H9 (cell line): Measurements from ENCODE around the gene SLC35G6. TPM values are rescaled to one million over a fixed set of nuclear protein-coding genes. Genes with fewer than 3 reads are reported as not detected.

Experiments
- DNase-seq: peaks from one replicate; pipeline ENCODE4 v3.0.0-alpha.2; 2017
- H2AFZ ChIP-seq: one replicate; pipeline ENCODE4 v1.6.1; 2013; ENCODE audit warnings: mild to moderate bottlenecking, low read length, control low read depth, moderate library complexity
- H2AK5ac ChIP-seq: 2 replicates; pipeline ENCODE4 v1.6.1; 2013; ENCODE audit warnings: low read length, control low read depth, mixed read lengths; ENCODE audit not compliant: insufficient read length
- H2BK120ac ChIP-seq: one replicate; pipeline ENCODE4 v1.6.1; 2013; ENCODE audit warnings: low read depth, mild to moderate bottlenecking, low read length, control low read depth, inconsistent platforms; ENCODE audit not compliant: poor library complexity, severe bottlenecking
- H2BK12ac ChIP-seq: 2 replicates; pipeline ENCODE4 v1.6.1; 2013; ENCODE audit warnings: low read length, control low read depth, mixed read lengths, low read depth; ENCODE audit not compliant: insufficient read length
- H2BK15ac ChIP-seq: 2 replicates; pipeline ENCODE4 v1.6.1; 2013; ENCODE audit warnings: low read depth, low read length, control low read depth
- H2BK20ac ChIP-seq: one replicate; pipeline ENCODE4 v1.6.1; 2013; ENCODE audit warnings: low read depth, mild to moderate bottlenecking, low read length, control low read depth, inconsistent platforms; ENCODE audit not compliant: poor library complexity, severe bottlenecking
- H2BK5ac ChIP-seq: 2 replicates; pipeline ENCODE4 v1.6.1; 2013; ENCODE audit warnings: low read length, control low read depth, mixed read lengths; ENCODE audit not compliant: insufficient read length
- H3K14ac ChIP-seq: 2 replicates; pipeline ENCODE4 v1.6.1; 2013; ENCODE audit warnings: low read length, control low read depth; ENCODE audit not compliant: insufficient read depth
- H3K18ac ChIP-seq: 2 replicates; pipeline ENCODE4 v1.6.1; 2013; ENCODE audit warnings: low read depth, mild to moderate bottlenecking, mixed read lengths, low read length, control low read depth; ENCODE audit not compliant: insufficient read length
- H3K23ac ChIP-seq: 2 replicates; pipeline ENCODE4 v1.6.1; 2013; ENCODE audit warnings: low read length, control low read depth, mixed read lengths, low read depth; ENCODE audit not compliant: insufficient read length
- H3K23me2 ChIP-seq: 2 replicates; pipeline ENCODE4 v1.6.1; 2013; ENCODE audit warnings: low read depth, mild to moderate bottlenecking, mixed read lengths, low read length, control low read depth; ENCODE audit not compliant: insufficient read length, poor library complexity, severe bottlenecking
- H3K27ac ChIP-seq: 2 replicates; pipeline ENCODE4 v1.5.1; 2013; ENCODE audit warnings: low read length, control low read depth, mixed read lengths, low read depth; ENCODE audit not compliant: insufficient read length
- H3K27me3 ChIP-seq: 2 replicates; pipeline ENCODE4 v1.6.1; 2013; ENCODE audit warnings: low read length, control low read depth, inconsistent platforms; ENCODE audit not compliant: insufficient read depth
- H3K4ac ChIP-seq: 2 replicates; pipeline ENCODE4 v1.6.1; 2013; ENCODE audit warnings: low read depth, mild to moderate bottlenecking, control low read depth, inconsistent platforms, low read length, moderate library complexity
- H3K4me1 ChIP-seq: 2 replicates; pipeline ENCODE4 v1.6.1; 2013; ENCODE audit warnings: low read length, control low read depth, inconsistent platforms; ENCODE audit not compliant: insufficient read depth
- H3K4me2 ChIP-seq: 2 replicates; pipeline ENCODE4 v1.6.1; 2013; ENCODE audit warnings: low read length, control low read depth, mixed read lengths; ENCODE audit not compliant: insufficient read length, insufficient read depth
- H3K56ac ChIP-seq: 2 replicates; pipeline ENCODE4 v1.6.1; 2013; ENCODE audit warnings: low read depth, mild to moderate bottlenecking, mixed read lengths, low read length, control low read depth; ENCODE audit not compliant: insufficient read length
- H3K79me1 ChIP-seq: 2 replicates; pipeline ENCODE4 v1.6.1; 2013; ENCODE audit warnings: low read depth, mild to moderate bottlenecking, moderate library complexity, low read length, control low read depth, inconsistent platforms; ENCODE audit not compliant: insufficient read depth, poor library complexity, severe bottlenecking
- H3K79me2 ChIP-seq: 2 replicates; pipeline ENCODE4 v1.6.1; 2013; ENCODE audit warnings: low read length, control low read depth, inconsistent platforms; ENCODE audit not compliant: insufficient read depth
- H3K9ac ChIP-seq: 2 replicates; pipeline ENCODE4 v1.6.1; 2013; ENCODE audit warnings: low read length, control low read depth, mixed read lengths; ENCODE audit not compliant: insufficient read length; ENCODE audit errors: extremely low read depth
- H3K9me3 ChIP-seq: one replicate; pipeline ENCODE4 v1.6.1; 2013; ENCODE audit warnings: low read depth, low read length, inconsistent platforms; ENCODE audit not compliant: control insufficient read depth
- H3T11ph ChIP-seq: one replicate; pipeline ENCODE4 v1.6.1; 2013; ENCODE audit warnings: mild to moderate bottlenecking, low read length, control low read depth, inconsistent platforms
- H4K20me1 ChIP-seq: one replicate; pipeline ENCODE4 v1.6.1; 2013; ENCODE audit not compliant: control insufficient read depth, insufficient read length, insufficient read depth
- H4K5ac ChIP-seq: 2 replicates; pipeline ENCODE4 v1.6.1; 2013; ENCODE audit warnings: low read depth, mild to moderate bottlenecking, mixed read lengths, low read length, control low read depth; ENCODE audit not compliant: insufficient read length
- H4K8ac ChIP-seq: replicated peaks from 2 replicates; pipeline ENCODE4 v1.6.1; 2013; ENCODE audit warnings: low read length, control low read depth, mixed read lengths, low read depth; ENCODE audit not compliant: insufficient read length
- H4K91ac ChIP-seq: 2 replicates; pipeline ENCODE4 v1.6.1; 2013; ENCODE audit warnings: low read depth, mild to moderate bottlenecking, moderate library complexity, mixed read lengths, low read length, control low read depth; ENCODE audit not compliant: insufficient read length
- H3K27ac Mint-ChIP-seq, 3 experiments: 2 replicates in 2 of 3; 3 replicates in 1 of 3; pipeline ENCODE4 v1.8.0; 2020 to 2021; ENCODE audit warnings: mixed read lengths in 3 of 3, mild to moderate bottlenecking in 1 of 3, moderate library complexity in 1 of 3
- H3K27me3 Mint-ChIP-seq: 2 replicates; pipeline ENCODE4 v1.8.0; 2021; ENCODE audit warnings: low read depth, mild to moderate bottlenecking, moderate library complexity, mixed read lengths
- H3K36me3 Mint-ChIP-seq, 3 experiments: 2 replicates in 2 of 3; 3 replicates in 1 of 3; pipeline ENCODE4 v1.8.0; 2020 to 2021; ENCODE audit warnings: low read depth in 3 of 3, mixed read lengths in 3 of 3; ENCODE audit not compliant: insufficient read depth in 1 of 3
- H3K4me1 Mint-ChIP-seq, 2 experiments: 2 replicates each; pipeline ENCODE4 v1.8.0; 2020; ENCODE audit warnings: mixed read lengths in 2 of 2
- H3K4me3 Mint-ChIP-seq, 2 experiments: 2 replicates in 1 of 2; 3 replicates in 1 of 2; pipeline ENCODE4 v1.8.0; 2020 to 2021; ENCODE audit warnings: mild to moderate bottlenecking in 2 of 2, mixed read lengths in 2 of 2, moderate library complexity in 1 of 2
- H3K9me3 Mint-ChIP-seq, 2 experiments: 2 replicates in 1 of 2; 3 replicates in 1 of 2; pipeline ENCODE4 v1.8.0; 2020; ENCODE audit warnings: mild to moderate bottlenecking in 2 of 2, mixed read lengths in 2 of 2, moderate library complexity in 1 of 2
- WGBS: extraction: QIAGEN DNeasy Blood & Tissue Kit; methylation state at CpG from one replicate; pipeline ENCODE4 v1.1.7; 2013; ENCODE audit warnings: missing lambda C conversion rate, low lambda C conversion rate, mixed read lengths; ENCODE audit not compliant: insufficient read length; ENCODE audit errors: extremely low coverage; 5-methylcytosine and 5-hydroxymethylcytosine counted together
- total RNA-seq: library from RNA; stranded (reverse); gene quantifications from 2 replicates; pipeline ENCODE4 v1.2.1, GENCODE V29; 2021
- TF ChIP-seq, protein P1 (sequence below): fragments of 200-600 bp; sonication (generic); conservative IDR thresholded peaks from 3 replicates; pipeline ENCODE4 v1.8.0; 2021; ENCODE audit warnings: antibody characterized with exemption, mild to moderate bottlenecking

Gene SLC35G6
- total RNA-seq, 1 experiment from 2014 or later = not detected

DNA sequence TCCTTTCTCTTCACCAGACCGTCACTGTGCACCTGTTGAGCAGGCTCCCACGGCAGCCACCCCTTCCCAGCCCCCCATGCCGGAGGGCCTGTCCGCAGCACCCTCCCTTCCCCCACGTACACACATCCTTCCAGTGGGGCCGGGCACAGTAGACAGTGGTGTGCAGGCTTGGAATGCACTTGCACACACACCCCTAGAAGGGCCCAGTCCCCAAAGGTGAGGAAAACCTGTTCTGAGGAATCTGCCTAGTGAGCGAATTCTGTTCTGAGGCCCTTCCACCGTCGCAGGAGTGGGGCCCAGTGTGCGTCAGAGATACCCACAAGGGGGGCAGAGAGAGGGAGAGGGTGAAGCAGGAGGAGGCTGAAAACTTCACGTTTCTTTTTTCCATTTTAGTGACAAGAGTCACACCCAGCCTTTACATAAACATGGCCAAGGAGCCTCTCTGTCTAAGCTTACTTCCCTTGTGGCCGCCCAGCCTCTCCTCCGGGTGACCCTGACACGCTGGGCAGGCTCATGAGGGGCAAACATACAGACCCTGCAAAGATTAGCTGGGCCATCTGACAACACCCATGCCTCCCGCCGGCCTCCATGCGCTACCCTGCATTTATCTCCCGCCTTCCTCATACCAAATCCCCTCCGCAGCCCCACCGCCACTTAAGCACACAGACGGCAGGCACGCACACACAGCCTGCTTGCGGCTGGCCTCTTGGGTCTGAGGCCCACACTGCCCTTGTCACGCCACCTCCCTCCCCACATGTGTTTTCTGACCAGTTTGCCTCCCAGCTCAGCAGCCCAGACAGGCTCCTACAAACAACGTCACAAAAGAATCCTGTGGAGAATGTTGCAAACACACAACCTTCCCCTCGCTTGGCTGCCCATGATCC, 3.6 kb upstream of the SLC35G6 start:
- Mint-ChIP-seq H3K4me1 (peaks cover 40 to 45% of the 10 kb centered on the region in 2 experiments), H3K36me3 (peaks cover 0 to 4% (median 0%) of the 10 kb centered on the region in 3 experiments; a peak in 1 of 7 replicates), H3K27ac (peak overlapping the region in 2 of 3 experiments; percentile 2 to 64; a peak in 4 of 7 replicates), H3K4me3 (peak overlapping the region; percentile 77 to 89), H3K27me3 (no peaks in the 10 kb centered on the region; the same call in 1 of the 2 replicates), H3K9me3 (no peaks in the 10 kb centered on the region; a peak in 1 of 5 replicates)
- no peak for DNase-seq
- Histone ChIP-seq H3K9me3 (no peaks in the 10 kb centered on the region), H3K4me1 (peaks cover 8% of the 10 kb centered on the region; the same call in 1 of the 2 replicates), H4K5ac (no peak overlapping the region), H2AK5ac (no peak overlapping the region), H3K79me2 (peaks cover 5% of the 10 kb centered on the region; the same call in 1 of the 2 replicates), H4K8ac (no peak overlapping the region), H2BK12ac (no peak overlapping the region), H3T11ph (no peak overlapping the region), H3K23ac (no peak overlapping the region), H3K27ac (no peak overlapping the region), H3K18ac (no peak overlapping the region), H3K56ac (no peak overlapping the region), H2BK5ac (no peak overlapping the region), H3K23me2 (peaks cover 4% of the 10 kb centered on the region), H2BK120ac (no peak overlapping the region), H3K9ac (no peak overlapping the region), H2BK15ac (no peak overlapping the region), H3K14ac (no peak overlapping the region), H4K91ac (no peak overlapping the region), H3K4me2 (peak overlapping the region; percentile 43), H4K20me1 (peaks cover 6% of the 10 kb centered on the region), H3K4ac (no peak overlapping the region), H3K79me1 (peaks cover 3% of the 10 kb centered on the region), H3K27me3 (no peaks in the 10 kb centered on the region), H2BK20ac (no peak overlapping the region), H2AFZ (no peak overlapping the region)
- WGBS = no CpG with 5 or more reads among the region's 26 CpGs
- TF ChIP-seq, protein P1, sequence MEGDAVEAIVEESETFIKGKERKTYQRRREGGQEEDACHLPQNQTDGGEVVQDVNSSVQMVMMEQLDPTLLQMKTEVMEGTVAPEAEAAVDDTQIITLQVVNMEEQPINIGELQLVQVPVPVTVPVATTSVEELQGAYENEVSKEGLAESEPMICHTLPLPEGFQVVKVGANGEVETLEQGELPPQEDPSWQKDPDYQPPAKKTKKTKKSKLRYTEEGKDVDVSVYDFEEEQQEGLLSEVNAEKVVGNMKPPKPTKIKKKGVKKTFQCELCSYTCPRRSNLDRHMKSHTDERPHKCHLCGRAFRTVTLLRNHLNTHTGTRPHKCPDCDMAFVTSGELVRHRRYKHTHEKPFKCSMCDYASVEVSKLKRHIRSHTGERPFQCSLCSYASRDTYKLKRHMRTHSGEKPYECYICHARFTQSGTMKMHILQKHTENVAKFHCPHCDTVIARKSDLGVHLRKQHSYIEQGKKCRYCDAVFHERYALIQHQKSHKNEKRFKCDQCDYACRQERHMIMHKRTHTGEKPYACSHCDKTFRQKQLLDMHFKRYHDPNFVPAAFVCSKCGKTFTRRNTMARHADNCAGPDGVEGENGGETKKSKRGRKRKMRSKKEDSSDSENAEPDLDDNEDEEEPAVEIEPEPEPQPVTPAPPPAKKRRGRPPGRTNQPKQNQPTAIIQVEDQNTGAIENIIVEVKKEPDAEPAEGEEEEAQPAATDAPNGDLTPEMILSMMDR = no peak
